ENCODE results near the gene REL. TPM values are rescaled to one million over a fixed set of nuclear protein-coding genes. Genes with fewer than 3 reads are reported as not detected.

The REL gene
- polyA plus RNA-seq, 3 donors = 1.8 to 8.5 (median 6.3) TPM

DNA sequence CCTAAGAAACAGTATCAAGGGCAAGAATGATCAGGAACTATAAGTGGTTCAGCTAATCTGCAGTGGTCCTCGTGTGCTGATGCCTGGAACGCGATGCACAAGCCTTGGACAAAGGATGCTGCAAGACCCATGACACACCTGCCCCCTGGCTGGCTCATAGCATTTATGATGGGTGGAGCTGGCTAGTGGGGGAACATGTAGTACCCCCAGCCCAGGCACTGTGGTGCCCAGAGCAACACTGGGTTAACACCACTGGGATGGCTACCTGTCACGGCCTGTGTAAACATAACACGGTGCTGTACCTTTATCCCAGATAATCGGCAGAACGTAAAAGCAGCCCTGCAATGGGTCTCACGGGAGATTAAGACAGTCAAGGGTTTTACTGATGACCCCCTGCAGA is 75.8 kb downstream of the REL start:
- no peak overlapping the region for H3K27ac ChIP-seq (ENCODE audit: low read depth, low read length)
- 75 to 91% (median 86%) methylated on average over 8 of the region's 8 CpGs for WGBS, 3 donors

DNA sequence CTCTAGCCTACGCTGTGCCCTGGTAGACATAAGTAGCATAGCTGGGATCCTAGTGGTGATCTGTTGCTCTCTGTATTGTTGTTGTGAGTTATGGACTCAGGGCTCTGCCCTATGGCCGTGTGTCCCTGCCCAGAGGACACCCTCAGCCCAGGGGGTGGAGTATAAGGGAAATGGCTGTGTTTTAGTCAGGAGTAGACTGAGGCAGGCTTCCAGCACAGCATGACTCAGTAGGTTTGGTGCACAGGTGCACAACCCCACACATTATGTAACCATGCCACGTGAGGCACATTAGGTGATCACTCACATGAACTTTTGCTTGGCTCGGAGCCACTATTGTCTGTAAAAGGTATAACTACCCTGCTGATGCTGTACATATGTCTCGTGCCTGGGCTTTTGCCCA is 76.3 kb downstream of the REL start:
- 68 to 83% (median 76%) methylated on average over 5 of the region's 5 CpGs for WGBS, 3 donors
- no peak overlapping the region for H3K27ac ChIP-seq (ENCODE audit: low read depth, low read length)

DNA sequence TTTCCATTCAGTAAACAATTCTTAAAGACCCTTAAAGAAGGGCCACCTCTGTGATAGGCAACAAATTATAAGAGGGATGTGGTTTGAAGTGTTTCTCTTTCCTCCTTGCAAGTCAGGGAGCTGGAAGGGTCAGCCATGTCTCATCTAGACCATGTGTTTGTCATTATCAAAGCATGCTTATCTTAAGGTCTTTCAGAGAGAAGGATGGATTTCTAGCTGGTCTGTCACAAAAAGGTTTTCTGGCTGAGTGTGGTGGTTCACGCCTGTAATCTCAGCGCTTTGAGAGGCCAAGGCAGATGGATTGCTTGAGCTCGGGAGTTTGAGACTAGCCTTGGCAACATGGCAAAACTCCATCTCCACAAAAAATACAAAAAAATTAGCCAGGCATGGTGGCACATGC is 77.0 kb downstream of the REL start:
- H3K27ac ChIP-seq (ENCODE audit: low read depth, low read length) = no peak overlapping the region
- 77 to 90% (median 89%) methylated on average over 3 of the region's 3 CpGs for WGBS, 3 donors

DNA sequence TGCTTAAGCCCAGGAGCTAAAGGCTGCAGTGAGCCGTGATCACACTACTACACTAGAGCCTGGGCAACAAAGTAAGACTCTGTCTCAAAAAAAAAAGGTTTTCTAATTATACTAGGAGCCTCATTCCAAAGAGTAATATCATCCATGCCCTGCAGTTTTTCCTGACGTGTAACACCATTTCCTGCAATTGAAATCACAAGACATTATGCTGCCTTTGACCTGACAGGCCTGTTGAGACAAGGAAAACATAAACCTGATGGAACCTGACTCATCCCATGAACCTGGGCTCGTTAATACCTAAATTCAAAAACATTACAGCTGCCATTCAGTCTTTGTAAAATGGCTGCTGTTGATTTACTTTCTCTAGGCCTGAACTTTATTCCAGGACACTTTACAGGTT is 77.4 kb downstream of the REL start:
- WGBS, 3 donors = 66 to 82% (median 66%) methylated on average over 3 of the region's 3 CpGs
- no peak overlapping the region for H3K27ac ChIP-seq (ENCODE audit: low read depth, low read length)

DNA sequence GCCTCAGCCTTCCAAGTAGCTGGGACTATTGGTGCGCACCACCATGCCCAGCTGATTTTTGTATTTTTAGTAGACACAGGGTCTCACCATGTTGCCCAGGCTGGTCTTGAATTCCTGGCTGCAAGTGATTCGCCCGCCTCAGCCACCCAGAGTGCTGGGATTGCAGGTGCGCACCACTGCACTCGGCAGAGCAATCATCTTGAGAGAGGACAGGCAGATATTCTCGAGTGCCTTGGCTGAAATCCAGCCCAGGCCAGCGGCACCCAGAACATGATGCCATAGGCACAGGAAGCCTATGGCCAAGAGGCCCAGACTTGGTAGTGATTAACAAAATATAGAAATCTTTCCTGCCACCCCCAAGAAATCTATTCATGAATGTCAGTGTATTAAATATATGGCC is 78.1 kb downstream of the REL start:
- H3K27ac ChIP-seq (ENCODE audit: low read depth, low read length) = no peak overlapping the region
- 85 to 87% (median 86%) methylated on average over 7 of the region's 7 CpGs for WGBS, 3 donors

DNA sequence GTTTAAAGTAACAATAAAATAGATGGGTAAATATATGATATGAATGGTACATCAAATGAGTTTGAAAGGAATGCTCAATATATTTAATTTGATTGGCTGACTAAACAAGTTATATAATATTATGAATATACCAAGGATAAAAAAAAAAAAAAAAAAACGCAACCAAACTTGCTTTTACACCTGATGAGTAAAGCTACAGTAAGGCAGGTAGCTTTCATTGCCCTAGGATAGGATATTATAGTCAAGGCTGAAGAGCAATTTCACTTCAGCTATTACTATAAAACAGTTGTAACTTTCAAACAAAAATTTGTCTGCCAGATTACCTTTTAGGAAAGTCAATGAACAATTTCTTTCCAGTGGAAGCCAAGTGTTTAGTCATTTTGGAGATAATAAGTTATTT is 79.3 kb downstream of the REL start:
- 90 to 100% (median 98%) methylated on average over 1 of the region's 1 CpG for WGBS, 3 donors

DNA sequence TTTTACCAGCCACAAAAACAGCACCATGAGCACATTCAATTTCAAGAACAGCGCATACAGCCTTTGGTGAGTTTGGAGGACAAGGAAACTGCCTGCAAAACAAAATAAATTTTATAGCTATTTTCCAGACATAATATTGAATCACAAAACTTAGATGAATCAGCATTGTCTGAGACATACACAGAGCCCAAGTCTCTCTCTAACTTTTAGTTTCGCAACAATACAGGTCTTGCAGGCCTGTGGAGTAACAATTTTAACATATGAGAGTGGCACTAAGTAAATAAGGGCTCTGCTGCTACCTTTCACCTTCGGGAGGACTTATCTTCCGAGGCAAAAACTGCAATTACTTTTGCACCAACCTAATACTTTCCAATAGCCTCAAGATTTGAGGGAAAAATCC is 80.1 kb downstream of the REL start:
- H3K27ac ChIP-seq (ENCODE audit: low read depth, low read length) = no peak overlapping the region
- 73 to 81% (median 77%) methylated on average over 4 of the region's 4 CpGs for WGBS, 3 donors

More for the DNA sequence above, 79.3 kb downstream of the REL start:
- no peak overlapping the region for H3K27ac ChIP-seq (ENCODE audit: low read depth, low read length)

DNA sequence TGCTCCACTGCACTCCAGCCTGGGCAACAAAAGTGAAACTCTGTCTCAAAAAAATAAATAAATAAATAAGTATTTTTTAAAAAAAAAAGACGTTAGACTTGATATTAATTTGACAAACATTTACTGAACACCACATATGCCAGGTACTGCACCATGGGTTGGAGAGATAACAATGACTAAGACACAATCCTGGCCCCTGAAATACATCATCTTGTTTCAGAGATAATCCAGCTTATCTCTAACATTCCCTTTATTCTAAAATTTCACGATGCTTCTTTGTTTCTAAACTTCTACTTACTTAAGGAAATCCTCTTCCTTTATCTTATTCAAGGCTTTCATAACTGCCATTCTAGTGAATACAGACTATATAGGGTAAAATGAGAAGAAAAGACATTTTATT is 81.2 kb downstream of the REL start:
- H3K27ac ChIP-seq (ENCODE audit: low read depth, low read length) = no peak overlapping the region
- 66 to 67% (median 66%) methylated on average over 2 of the region's 2 CpGs for WGBS, 3 donors

DNA sequence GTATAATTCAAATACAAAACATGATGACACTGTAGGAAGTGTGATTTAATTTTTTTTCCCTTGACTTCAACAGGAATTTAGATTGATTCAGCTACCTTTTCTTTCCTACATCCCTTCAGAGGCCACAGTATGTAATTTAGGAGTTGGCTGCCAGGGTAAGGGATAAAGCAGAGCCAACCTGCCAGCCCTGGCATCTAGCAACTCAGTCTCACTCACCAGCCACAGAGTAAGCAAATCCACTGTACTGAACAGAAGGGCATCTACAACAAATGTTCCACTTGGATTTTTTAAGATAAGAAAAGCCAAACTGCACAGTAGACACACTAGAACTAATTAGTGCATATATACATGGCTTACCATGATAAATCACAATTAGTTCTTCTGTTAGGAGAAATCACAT is 81.8 kb downstream of the REL start:
- no peak overlapping the region for H3K27ac ChIP-seq (ENCODE audit: low read depth, low read length)

DNA sequence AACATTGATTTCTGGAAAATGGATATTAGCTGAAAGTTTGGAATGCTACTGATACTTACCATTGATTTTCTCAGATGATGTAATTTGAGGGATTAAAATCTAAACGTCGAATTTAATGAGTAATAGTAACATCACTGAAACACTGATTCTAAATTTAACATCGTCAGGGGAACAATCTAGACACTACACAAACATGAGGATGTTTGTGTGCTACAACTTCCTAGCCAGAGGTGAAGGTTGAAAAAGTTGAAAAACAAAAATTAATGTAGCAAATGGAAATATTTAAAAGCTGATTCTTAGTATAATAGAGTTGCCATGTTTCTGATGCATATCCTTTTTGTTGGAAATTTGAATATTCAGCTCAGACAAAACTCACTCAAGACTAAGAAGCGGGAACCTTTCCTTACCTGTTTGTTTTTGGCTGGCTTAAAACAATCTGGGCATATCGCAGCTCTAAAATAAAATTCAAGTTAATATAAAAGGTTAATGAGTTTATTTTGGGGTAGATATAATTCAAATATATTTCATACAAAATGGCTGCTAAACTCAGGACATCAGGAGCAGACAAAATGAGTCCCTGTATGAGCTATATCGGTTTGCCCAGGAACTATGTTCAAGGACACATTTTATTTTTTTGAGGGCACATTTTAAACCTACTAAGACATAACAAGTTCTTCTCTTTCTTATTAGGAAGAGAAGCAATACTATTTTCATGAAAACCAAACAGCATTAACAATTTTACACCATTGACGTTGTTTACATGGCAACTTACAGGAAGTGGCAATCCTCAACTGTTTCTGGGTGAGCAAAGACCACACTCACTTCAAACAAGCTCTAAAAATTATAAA is 83.5 kb downstream of the REL start:
- H3K27ac ChIP-seq (ENCODE audit: low read depth, low read length) = no peak overlapping the region
- WGBS, 3 donors = 65 to 76% (median 74%) methylated on average over 7 of the region's 7 CpGs

DNA sequence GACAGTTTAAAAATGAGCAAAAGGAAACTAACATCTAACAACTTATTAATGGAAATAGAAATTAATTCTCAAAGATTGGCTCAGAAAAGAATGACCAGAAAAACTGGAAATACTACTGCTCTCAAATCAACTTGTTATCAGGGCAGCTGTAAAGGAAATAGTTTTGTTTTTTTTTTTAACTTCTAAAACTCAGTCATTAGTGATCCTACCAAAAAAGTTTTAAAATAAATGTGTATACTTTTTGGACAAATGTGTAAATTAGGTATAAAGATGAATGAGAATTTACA is 84.1 kb downstream of the REL start:
- no peak overlapping the region for H3K27ac ChIP-seq (ENCODE audit: low read depth, low read length)

DNA sequence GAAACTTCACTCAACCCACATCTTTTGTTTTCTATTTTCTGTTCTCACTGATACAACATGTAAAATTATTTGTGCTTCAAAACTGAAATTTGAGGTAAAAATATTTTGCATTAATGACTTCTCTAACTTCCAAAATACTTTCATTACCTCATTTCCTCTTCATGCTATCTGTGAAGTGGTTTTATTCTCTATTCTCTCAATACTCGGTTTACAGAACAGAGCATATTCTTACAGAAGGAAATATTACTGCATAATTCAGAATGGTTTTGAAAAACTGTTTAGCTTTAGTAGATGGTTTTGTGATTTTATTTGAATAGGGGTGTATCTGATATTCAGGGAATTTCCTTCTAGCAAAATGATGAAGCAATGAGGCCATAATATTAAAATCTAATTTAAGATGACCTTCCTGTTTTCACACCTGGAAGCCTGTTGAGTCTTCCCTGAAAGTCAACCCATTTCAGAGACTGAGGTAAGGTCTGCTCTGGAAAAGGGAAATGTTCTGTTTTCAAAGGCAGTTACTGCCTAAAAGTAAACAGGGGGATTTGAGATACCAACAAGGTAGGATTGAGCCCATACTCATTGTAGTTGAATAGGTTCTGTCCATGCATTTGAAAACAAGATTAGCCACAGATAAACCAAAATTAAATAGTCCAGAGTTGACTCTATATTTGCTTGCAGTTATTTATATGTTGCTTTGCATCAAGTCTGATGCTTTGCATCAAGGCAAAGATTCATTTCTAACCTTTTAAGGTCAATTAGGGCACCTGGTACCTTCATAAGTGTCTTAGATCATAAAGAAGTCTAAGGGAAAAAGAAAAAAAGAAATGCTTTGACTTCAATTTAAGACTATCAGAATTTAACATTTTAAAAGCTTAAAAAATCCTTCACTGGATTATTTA is 85.4 kb downstream of the REL start:
- WGBS, 3 donors = 47 to 73% (median 51%) methylated on average over 1 of the region's 1 CpG
- H3K27ac ChIP-seq (ENCODE audit: low read depth, low read length) = no peak overlapping the region

DNA sequence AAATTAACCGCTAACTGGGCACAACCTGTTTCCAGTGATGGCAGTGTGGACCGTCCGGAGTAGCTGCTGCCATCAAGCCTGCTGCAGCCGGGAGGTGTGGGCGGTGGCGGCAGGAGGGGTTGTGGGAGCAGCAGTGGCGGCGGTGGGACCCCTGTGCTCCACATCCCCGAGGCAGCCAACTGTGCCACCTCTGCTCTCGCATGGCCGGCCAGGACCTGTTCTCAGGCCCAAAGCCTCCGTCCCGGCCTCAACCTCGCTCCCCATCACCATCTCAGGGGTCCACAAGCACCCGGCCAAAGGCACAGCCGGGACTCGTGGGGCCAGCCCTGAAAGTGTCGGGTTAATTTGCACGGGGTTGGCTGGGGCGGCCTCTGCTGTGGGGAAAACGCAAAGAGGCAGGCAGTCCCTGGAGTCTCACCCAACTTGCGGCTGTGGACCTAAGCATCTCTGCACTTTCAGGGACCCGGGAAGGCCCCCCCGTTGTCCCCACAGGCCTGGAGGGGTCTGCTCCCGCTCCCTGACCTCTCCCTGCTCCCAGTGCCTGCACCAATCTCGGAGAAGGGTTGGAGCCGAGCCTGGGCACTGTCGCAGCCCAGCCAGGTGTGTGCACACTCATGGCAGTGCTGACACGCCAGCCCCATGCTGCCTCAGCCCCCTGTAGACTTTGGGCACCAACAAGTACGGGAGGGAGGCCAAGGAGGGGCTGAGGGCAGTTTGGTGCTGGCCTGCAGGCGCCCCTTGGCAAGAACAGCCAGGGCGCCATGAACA is 91.7 kb downstream of the REL start:
- WGBS, 3 donors = 95 to 96% (median 95%) methylated on average over 32 of the region's 32 CpGs
- H3K27ac ChIP-seq (ENCODE audit: low read depth, low read length) = no peak overlapping the region

DNA sequence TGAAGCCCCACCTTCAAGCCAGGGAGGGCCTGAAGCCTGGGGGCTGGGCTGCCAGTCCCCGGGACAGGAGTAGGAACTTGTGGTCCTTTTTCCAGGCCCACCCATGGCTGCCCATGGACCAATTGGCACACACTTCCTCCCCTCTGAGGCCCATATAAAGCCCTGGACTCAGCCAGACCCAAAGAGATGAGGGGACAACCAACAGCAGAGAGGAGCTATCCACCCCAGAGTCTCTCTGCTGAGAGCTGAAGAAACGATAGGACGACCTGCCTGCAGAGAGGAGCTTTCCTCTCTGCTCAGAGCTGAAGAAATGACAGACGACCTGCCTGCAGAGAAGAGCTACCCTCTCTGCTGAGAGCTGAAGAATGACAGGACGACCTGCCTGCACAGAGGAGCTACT is 92.3 kb downstream of the REL start:
- no peak overlapping the region for H3K27ac ChIP-seq (ENCODE audit: low read depth, low read length)
- WGBS, 3 donors = 83% methylated on average over 5 of the region's 5 CpGs

DNA sequence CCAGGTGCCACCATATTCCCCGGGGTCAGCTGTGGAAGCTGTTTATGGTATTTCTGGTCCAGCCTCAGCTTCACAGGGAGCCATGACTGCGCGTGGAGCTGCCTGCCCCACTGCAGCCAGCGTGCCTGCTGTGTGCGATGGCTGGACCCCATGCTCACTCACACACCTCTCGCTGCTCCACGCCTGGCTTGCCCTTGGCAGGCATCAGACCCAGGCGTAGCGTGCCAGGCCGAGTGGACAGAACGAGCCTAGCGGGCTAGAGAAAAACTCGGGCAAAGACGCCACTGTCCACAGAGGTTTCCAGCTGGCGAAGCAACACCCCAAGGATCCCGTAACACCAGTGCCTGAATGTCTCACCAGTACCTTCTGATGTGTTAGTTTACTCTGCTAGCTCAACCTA is 93.3 kb downstream of the REL start:
- WGBS, 3 donors = 96 to 99% (median 97%) methylated on average over 16 of the region's 16 CpGs
- H3K27ac ChIP-seq (ENCODE audit: low read depth, low read length) = no peak overlapping the region

Other genes starting within 250 kb of the REL start
- gene PAPOLG, start 125.3 kb upstream of the REL start, polyA plus RNA-seq = 1 to 10 TPM; 2.0 to 4.7 (median 3.2) TPM
- 10 to 100 TPM in 2 of 3 donors, 1 to 10 TPM in 1; 6.0 to 12.5 (median 10.3) TPM for gene PEX13, start 136.1 kb downstream of the REL start, polyA plus RNA-seq
- 1 to 10 TPM; 2.5 to 3.6 (median 2.8) TPM for gene PUS10, start 136.7 kb downstream of the REL start, polyA plus RNA-seq
- gene SANBR, start 184.3 kb downstream of the REL start, polyA plus RNA-seq = 1 to 10 TPM; 1.9 to 4.6 (median 2.8) TPM

Measured in adipose tissue (tissue), 3 donors.